A549 (cell line): ENCODE results near the gene TCHHL1. TPM values are rescaled to one million over a fixed set of nuclear protein-coding genes. Genes with fewer than 3 reads are reported as not detected.

ENCODE experiments used
- ATAC-seq, 2 experiments: fragments of 200-7000 bp in 1 of 2; fragments of >200 bp in 1 of 2; cut with Nextera tagmentation in 1 of 2; cut with Tn5 transposase in 1 of 2; 3 replicates each; pipeline versions ENCODE4 v1.8.0 to v1.9.1; 2018 to 2020; ENCODE audit warnings: mild to moderate bottlenecking in 1 of 2, moderate library complexity in 1 of 2
- CTCF ChIA-PET: fragments of 300-600 bp; sonication (Branson Sonifier 250); formaldehyde crosslinking; extraction: SDS; loops from one replicate; lab custom pipeline; 2021; ENCODE audit warnings: antibody characterized with exemption, inconsistent platforms; lab: Yijun Ruan, JAX
- POLR2A ChIA-PET: fragments of 350-600 bp; formaldehyde crosslinking; extraction: SDS; loops from one replicate; lab custom pipeline; 2021; ENCODE audit warnings: antibody characterized with exemption, inconsistent platforms; lab: Yijun Ruan, JAX
- DNase-seq, 2 experiments: peaks; one replicate each; pipeline versions ENCODE4 v3.0.0 to v3.0.0-alpha.2; 2011 to 2016; ENCODE audit warnings: low read depth in 1 of 2, low spot score in 1 of 2
- FAIRE-seq: peaks from 2 replicates; lab custom pipeline; 2011; peaks lifted over from hg19 to GRCh38; lab: Jason Lieb, UNC
- H3K27ac ChIP-seq, 2 experiments: fragments of >200 bp; sonication (Bioruptor Twin); formaldehyde crosslinking; 3 replicates each; pipeline ENCODE4 v1.5.1; 2016 to 2017
- H3K4me1 ChIP-seq: fragments of >200 bp; sonication (Bioruptor Twin); formaldehyde crosslinking; 3 replicates; pipeline ENCODE4 v1.6.1; 2016
- H3K4me2 ChIP-seq: fragments of >200 bp; sonication (Bioruptor Twin); formaldehyde crosslinking; 3 replicates; pipeline ENCODE4 v1.6.1; 2016
- H3K4me3 ChIP-seq: fragments of >200 bp; sonication (Bioruptor Twin); formaldehyde crosslinking; 3 replicates; pipeline ENCODE4 v1.5.1; 2016
- H3K9me3 ChIP-seq: fragments of >200 bp; sonication (Bioruptor Twin); formaldehyde crosslinking; 3 replicates; pipeline ENCODE4 v1.6.1; 2016
- BHLHE40 ChIP-seq: IDR thresholded peaks from 2 replicates; pipeline ENCODE4 v1.6.1; 2012; ENCODE audit warnings: low read depth, low read length, inconsistent platforms
- CBX2 ChIP-seq: fragments of 200-600 bp; sonication (generic); IDR thresholded peaks from 2 replicates; pipeline ENCODE4 v1.6.1; 2016; ENCODE audit warnings: low read depth, mild to moderate bottlenecking, borderline replicate concordance
- CEBPB ChIP-seq, 2 experiments: fragments of >200 bp in 1 of 2; sonication (Bioruptor Twin) in 1 of 2; formaldehyde crosslinking in 1 of 2; IDR thresholded peaks; 2 replicates each; pipeline ENCODE4 v1.6.1; 2012 to 2016
- FOSB ChIP-seq: fragments of 250-450 bp; sonication (Bioruptor Pico); IDR thresholded peaks from 2 replicates; pipeline ENCODE4 v1.5.0; 2020; ENCODE audit warnings: mild to moderate bottlenecking, moderate library complexity
- FOSL2 ChIP-seq, 2 experiments: fragments of 450-650 bp in 1 of 2; fragments of >200 bp in 1 of 2; sonication (Bioruptor Twin) in 1 of 2; formaldehyde crosslinking; IDR thresholded peaks; 2 replicates each; pipeline versions ENCODE4 v1.5.0 to v1.6.1; 2016 to 2020; ENCODE audit warnings: mild to moderate bottlenecking in 1 of 2, moderate library complexity in 1 of 2
- FOXS1 ChIP-seq: fragments of 250-450 bp; sonication (Bioruptor Pico); IDR thresholded peaks from 2 replicates; pipeline ENCODE4 v1.5.0; 2020; ENCODE audit warnings: mild to moderate bottlenecking, moderate library complexity
- GATA3 ChIP-seq: IDR thresholded peaks from 2 replicates; pipeline ENCODE4 v1.6.1; 2012; ENCODE audit warnings: borderline replicate concordance
- HOXA7 ChIP-seq: fragments of 250-450 bp; sonication (Bioruptor Pico); IDR thresholded peaks from 2 replicates; pipeline ENCODE4 v1.5.0; 2020; ENCODE audit warnings: mild to moderate bottlenecking, moderate library complexity
- HOXB5 ChIP-seq: fragments of 250-450 bp; sonication (Bioruptor Pico); IDR thresholded peaks from 2 replicates; pipeline ENCODE4 v1.5.0; 2020; ENCODE audit warnings: mild to moderate bottlenecking, moderate library complexity
- MYC ChIP-seq: IDR thresholded peaks from 2 replicates; pipeline ENCODE4 v1.6.1; 2012; ENCODE audit warnings: mild to moderate bottlenecking, inconsistent platforms, low read length, improper control_type of control experiment, borderline replicate concordance
- POLR2A ChIP-seq: IDR thresholded peaks from 2 replicates; pipeline ENCODE4 v1.6.1; 2012; ENCODE audit warnings: mild to moderate bottlenecking, low read length
- RAD21 ChIP-seq, 2 experiments: fragments of >200 bp in 1 of 2; sonication (Bioruptor Twin) in 1 of 2; formaldehyde crosslinking in 1 of 2; IDR thresholded peaks in 1 of 2; conservative IDR thresholded peaks in 1 of 2; 2 replicates in 1 of 2; 3 replicates in 1 of 2; pipeline ENCODE4 v1.6.1; 2012 to 2018; ENCODE audit warnings: inconsistent platforms in 1 of 2
- RARB ChIP-seq: fragments of 250-450 bp; sonication (Bioruptor Pico); IDR thresholded peaks from 2 replicates; pipeline ENCODE4 v1.8.0; 2021; ENCODE audit warnings: mild to moderate bottlenecking, moderate library complexity
- SMC3 ChIP-seq: fragments of >200 bp; sonication (Bioruptor Twin); formaldehyde crosslinking; IDR thresholded peaks from 3 replicates; pipeline ENCODE4 v1.6.1; 2018; ENCODE audit warnings: inconsistent platforms
- WGBS: methylation state at CpG from one replicate; pipeline ENCODE4 v1.1.6; 2017; ENCODE audit errors: missing lambda C conversion rate; 5-methylcytosine and 5-hydroxymethylcytosine counted together
- polyA plus RNA-seq, 4 experiments: library from polyadenylated mRNA; depleted of rRNA in 3 of 4; stranded (reverse); fragments of >200 nt; fragmentation: RNase III in 1 of 4; extraction: RNeasy Plus Mini Kit Qiagen cat#74134 plus additional on column Dnase treatment in 1 of 4; gene quantifications; 2 replicates in 3 of 4; 3 replicates in 1 of 4; pipeline ENCODE4 v1.2.3, GENCODE V29; 2011 to 2017
- TF ChIP-seq, protein P1 (sequence below): fragments of 250-450 bp; sonication (Bioruptor Pico); IDR thresholded peaks from 2 replicates; pipeline ENCODE4 v1.5.0; 2021; ENCODE audit warnings: mild to moderate bottlenecking, moderate library complexity, borderline replicate concordance
- TF ChIP-seq, protein P2 (sequence below): IDR thresholded peaks from 2 replicates; pipeline ENCODE4 v1.6.1; 2012
- TF ChIP-seq, protein P3 (sequence below): fragments of >200 bp; sonication (Bioruptor Twin); formaldehyde crosslinking; IDR thresholded peaks from 3 replicates; pipeline ENCODE4 v1.5.1; 2016
- TF ChIP-seq, protein P4 (sequence below): IDR thresholded peaks from 2 replicates; pipeline ENCODE4 v1.6.1; 2012
- TF ChIP-seq, protein P5 (sequence below): fragments of >200 bp; sonication (Bioruptor Twin); formaldehyde crosslinking; IDR thresholded peaks from 3 replicates; pipeline ENCODE4 v1.6.1; 2016

Gene TCHHL1
- polyA plus RNA-seq, 2 of the 4 experiments (the other 2 are of a cell fraction), result not detected

DNA sequence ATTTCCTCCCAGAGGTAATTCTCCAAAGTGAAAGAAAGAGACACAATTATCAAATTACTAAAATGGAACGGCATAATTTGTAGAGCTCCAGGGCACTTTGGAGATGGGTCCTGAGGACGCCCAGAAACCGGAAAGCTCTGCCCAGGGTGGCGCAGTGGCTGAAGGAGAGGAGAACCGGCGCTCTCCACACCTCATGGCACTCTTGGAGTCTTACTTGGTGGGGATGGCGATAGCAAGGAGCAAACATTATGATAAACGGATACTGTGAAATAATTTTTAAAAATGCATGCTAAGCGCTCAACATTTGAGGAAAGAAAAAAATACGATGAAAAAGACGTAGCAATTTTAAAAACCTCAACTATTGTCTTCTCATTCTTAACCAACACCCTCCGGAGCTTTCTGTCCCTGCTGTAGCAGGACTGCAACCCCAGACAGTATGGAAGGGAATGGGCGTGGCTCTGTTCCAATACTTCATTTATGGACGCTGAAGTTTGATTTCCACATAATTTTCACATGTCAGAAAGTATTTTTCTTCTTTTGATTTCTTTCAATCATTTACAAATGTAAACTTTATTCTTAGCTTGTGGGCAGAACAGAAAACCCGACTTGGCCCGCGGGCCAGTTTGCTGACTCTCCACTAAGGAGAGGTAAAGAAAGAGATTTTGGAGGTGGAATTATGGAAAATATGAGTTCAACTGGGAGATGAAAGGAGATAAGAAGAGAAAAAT lies 53.2 kb downstream of the TCHHL1 start:
- H3K4me3 ChIP-seq, result peak overlapping the region; percentile 78
- TF ChIP-seq, protein P1, sequence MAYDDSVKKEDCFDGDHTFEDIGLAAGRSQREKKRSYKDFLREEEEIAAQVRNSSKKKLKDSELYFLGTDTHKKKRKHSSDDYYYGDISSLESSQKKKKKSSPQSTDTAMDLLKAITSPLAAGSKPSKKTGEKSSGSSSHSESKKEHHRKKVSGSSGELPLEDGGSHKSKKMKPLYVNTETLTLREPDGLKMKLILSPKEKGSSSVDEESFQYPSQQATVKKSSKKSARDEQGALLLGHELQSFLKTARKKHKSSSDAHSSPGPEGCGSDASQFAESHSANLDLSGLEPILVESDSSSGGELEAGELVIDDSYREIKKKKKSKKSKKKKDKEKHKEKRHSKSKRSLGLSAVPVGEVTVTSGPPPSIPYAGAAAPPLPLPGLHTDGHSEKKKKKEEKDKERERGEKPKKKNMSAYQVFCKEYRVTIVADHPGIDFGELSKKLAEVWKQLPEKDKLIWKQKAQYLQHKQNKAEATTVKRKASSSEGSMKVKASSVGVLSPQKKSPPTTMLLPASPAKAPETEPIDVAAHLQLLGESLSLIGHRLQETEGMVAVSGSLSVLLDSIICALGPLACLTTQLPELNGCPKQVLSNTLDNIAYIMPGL (CRISPR knock-in tag), result 0 out of 2 replicates have a peak, but pooled peaks have one; percentile 7
- TF ChIP-seq POLR2A, result no peak
- TF ChIP-seq, all 56 proteins: peak for 1
- FAIRE-seq (no peak), DNase-seq (peak; percentile 42 to 59), ATAC-seq (peak; percentile 51 to 63; a peak in 4 of 6 replicates)
- Histone ChIP-seq H3K4me2 (peak overlapping the region; percentile 99), H3K9me3 (no peaks in the 10 kb centered on the region), H3K27ac (peak overlapping the region; percentile 98 to 100), H3K4me1 (peaks cover 27% of the 10 kb centered on the region)
- CTCF ChIA-PET, result interaction anchor here (0.7 to 5.5 kb wide), 16 partner anchors 12 to 423 kb away, joined by 3 to 68 read pairs (median 8); partner anchors contain the start of gene THEM4
- POLR2A ChIA-PET, result interaction anchor here (0.6 to 4.5 kb wide), 7 partner anchors 12 to 127 kb away, joined by 3 to 118 read pairs (median 7); partner anchors contain the start of gene THEM4
- WGBS, result under 1% methylated on average over 17 of the region's 17 CpGs

DNA sequence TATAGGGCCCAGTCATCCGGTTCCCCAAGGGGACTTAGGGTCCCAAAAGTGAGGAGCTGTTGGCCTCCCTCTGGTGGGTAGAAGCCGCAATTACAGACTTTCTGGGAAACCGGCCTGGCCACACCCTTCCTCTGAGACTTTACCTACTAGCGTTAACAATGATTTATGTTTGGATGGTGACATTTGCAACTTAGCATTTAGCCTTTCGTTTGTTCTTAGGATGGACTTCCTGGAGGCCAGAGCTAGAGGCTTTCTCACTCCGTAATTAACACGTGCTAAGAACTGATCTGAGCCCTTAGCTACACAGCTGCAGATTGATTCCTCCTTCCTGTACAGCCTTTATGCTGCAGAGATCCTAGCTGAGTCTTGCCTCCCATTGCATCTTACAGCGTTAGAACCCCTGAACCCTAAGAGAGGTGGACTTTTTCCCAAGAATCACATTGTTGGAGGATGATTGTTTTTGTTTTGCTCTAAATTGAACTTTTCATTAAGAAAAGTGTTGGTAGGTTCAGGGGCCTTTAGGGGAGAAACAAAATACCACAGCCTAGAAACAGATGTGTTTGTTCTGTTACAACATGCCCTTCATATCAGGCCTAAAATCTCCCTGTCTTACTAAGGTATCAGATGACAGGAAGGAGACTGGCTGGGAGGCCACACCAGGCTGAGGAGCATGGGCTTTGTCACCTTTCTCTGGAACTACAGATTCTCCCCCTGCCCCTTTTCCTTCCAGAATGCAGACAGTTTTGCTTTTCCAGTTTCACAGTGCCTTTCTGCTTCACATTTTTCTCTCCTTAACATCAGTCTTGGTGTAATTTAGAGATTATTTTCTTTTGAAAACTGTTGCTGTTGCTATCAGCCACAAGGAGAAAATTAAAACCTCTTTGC lies 54.0 kb downstream of the TCHHL1 start:
- peak; percentile 80 to 86 for DNase-seq
- H3K4me1 ChIP-seq, result peaks cover 30% of the 10 kb centered on the region
- FAIRE-seq, result no peak

More for the DNA sequence above, 54.0 kb downstream of the TCHHL1 start:
- H3K4me2 ChIP-seq, result peak overlapping the region; percentile 99
- TF ChIP-seq, protein P2, sequence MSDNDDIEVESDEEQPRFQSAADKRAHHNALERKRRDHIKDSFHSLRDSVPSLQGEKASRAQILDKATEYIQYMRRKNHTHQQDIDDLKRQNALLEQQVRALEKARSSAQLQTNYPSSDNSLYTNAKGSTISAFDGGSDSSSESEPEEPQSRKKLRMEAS, result peak; percentile 75
- peak; percentile 85; the same call in 1 of the 2 replicates for TF ChIP-seq HOXB5
- TF ChIP-seq HOXA7 (CRISPR knock-in tag), result peak; percentile 75; the same call in 1 of the 2 replicates
- TF ChIP-seq, protein P3, sequence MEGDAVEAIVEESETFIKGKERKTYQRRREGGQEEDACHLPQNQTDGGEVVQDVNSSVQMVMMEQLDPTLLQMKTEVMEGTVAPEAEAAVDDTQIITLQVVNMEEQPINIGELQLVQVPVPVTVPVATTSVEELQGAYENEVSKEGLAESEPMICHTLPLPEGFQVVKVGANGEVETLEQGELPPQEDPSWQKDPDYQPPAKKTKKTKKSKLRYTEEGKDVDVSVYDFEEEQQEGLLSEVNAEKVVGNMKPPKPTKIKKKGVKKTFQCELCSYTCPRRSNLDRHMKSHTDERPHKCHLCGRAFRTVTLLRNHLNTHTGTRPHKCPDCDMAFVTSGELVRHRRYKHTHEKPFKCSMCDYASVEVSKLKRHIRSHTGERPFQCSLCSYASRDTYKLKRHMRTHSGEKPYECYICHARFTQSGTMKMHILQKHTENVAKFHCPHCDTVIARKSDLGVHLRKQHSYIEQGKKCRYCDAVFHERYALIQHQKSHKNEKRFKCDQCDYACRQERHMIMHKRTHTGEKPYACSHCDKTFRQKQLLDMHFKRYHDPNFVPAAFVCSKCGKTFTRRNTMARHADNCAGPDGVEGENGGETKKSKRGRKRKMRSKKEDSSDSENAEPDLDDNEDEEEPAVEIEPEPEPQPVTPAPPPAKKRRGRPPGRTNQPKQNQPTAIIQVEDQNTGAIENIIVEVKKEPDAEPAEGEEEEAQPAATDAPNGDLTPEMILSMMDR, result peak; percentile 73
- 0 out of 4 replicates have a peak, but pooled peaks of 1 of the 2 experiments have one; percentile 20 for TF ChIP-seq CEBPB (IDR thresholded peaks at IDR 0.05)
- TF ChIP-seq RARB (CRISPR knock-in tag), result no peak; the same call in 1 of the 2 replicates
- peak; percentile 84 for TF ChIP-seq GATA3
- TF ChIP-seq FOSB, result peak; percentile 16; the same call in 1 of the 2 replicates
- TF ChIP-seq RAD21 (conservative IDR thresholded peaks at IDR 0.05 in 1 of 2, IDR thresholded peaks at IDR 0.05 in 1 of 2), result peak; percentile 44 to 54
- no peak for TF ChIP-seq FOXS1 (CRISPR knock-in tag)
- no peak for TF ChIP-seq FOSL2 (IDR thresholded peaks at IDR 0.05)
- TF ChIP-seq FOSL2 (CRISPR knock-in tag; IDR thresholded peaks at IDR 0.05), result 0 out of 2 replicates have a peak, but pooled peaks have one; percentile 35
- TF ChIP-seq CBX2, result no peak
- 0 out of 2 replicates have a peak, but pooled peaks have one; percentile 31 for TF ChIP-seq MYC
- TF ChIP-seq BHLHE40, result peak; percentile 20; the same call in 1 of the 2 replicates
- TF ChIP-seq, protein P4, sequence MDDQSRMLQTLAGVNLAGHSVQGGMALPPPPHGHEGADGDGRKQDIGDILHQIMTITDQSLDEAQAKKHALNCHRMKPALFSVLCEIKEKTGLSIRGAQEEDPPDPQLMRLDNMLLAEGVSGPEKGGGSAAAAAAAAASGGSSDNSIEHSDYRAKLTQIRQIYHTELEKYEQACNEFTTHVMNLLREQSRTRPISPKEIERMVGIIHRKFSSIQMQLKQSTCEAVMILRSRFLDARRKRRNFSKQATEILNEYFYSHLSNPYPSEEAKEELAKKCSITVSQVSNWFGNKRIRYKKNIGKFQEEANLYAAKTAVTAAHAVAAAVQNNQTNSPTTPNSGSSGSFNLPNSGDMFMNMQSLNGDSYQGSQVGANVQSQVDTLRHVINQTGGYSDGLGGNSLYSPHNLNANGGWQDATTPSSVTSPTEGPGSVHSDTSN, result no peak
- TF ChIP-seq SMC3, result peak; percentile 70
- TF ChIP-seq, protein P5, sequence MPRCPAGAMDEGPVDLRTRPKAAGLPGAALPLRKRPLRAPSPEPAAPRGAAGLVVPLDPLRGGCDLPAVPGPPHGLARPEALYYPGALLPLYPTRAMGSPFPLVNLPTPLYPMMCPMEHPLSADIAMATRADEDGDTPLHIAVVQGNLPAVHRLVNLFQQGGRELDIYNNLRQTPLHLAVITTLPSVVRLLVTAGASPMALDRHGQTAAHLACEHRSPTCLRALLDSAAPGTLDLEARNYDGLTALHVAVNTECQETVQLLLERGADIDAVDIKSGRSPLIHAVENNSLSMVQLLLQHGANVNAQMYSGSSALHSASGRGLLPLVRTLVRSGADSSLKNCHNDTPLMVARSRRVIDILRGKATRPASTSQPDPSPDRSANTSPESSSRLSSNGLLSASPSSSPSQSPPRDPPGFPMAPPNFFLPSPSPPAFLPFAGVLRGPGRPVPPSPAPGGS, result 0 out of 3 replicates have a peak, but pooled peaks have one; percentile 18
- H3K9me3 ChIP-seq, result no peaks in the 10 kb centered on the region
- POLR2A ChIA-PET, result interaction anchor here (0.6 to 4.5 kb wide), 12 partner anchors 13 to 424 kb away, joined by 3 to 118 read pairs (median 4); partner anchors contain the start of gene THEM4
- H3K27ac ChIP-seq, result peak overlapping the region; percentile 98 to 100
- CTCF ChIA-PET, result interaction anchor here (0.7 to 5.5 kb wide), 31 partner anchors 8 to 423 kb away, joined by 3 to 68 read pairs (median 7); partner anchors contain the start of gene THEM4
- peak overlapping the region; percentile 78 for H3K4me3 ChIP-seq
- WGBS, result under 1% methylated on average over 8 of the region's 8 CpGs
- ATAC-seq, result peak; percentile 44 to 59
